ENCODE data around the gene POLR3F. TPM values are rescaled to one million over a fixed set of nuclear protein-coding genes. Genes with fewer than 3 reads are reported as not detected.

Gene POLR3F
- polyA plus RNA-seq, 1 of the 3 experiments (the other 2 are of a cell fraction), result 4.8 TPM

DNA sequence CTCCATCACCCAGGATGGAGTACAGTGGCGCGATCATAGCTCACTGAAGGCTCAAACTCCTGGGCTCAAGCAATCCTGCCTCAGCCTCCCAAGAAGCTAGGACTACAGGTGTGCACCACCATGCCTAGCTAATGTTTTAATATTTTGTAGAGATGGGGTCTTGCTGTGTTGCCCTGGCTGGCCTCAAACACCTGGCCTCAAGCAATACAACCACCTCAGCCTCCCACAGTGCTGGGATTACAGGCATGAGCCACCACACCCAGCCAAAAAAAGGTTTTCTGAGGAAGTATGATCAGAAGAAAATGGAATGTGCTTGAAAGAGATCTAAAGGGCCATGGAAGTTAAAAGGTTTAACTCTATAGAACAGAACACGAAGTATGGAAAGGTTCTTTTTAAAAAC, 21.1 kb downstream of the POLR3F start:
- H3K9me2 ChIP-seq, result no peaks in the 10 kb centered on the region
- H3F3A ChIP-seq (replicated peaks; ENCODE audit: insufficient read depth), result peaks cover 20% of the 10 kb centered on the region
- no peak overlapping the region for H3K9ac ChIP-seq
- H4K20me1 ChIP-seq (ENCODE audit: insufficient read depth), result no peaks in the 10 kb centered on the region
- CTCF ChIA-PET, result interaction anchor here (0.6 kb wide), 1 partner anchor 27 kb away, joined by 4 read pairs; no protein-coding TSS in a partner anchor
- H3K36me3 ChIP-seq (replicated peaks in 1 of 2; ENCODE audit: control insufficient read depth in 1 of 2, insufficient read depth in 2 of 2, low read length in 1 of 2), result peaks cover 28 to 68% of the 10 kb centered on the region in 2 experiments
- H2AFZ ChIP-seq (ENCODE audit: low read depth), result no peak overlapping the region
- 93% methylated on average over 3 of the region's 3 CpGs for WGBS (ENCODE audit: low lambda C conversion rate)
- no peak for DNase-seq
- no peaks in the 10 kb centered on the region for H3K27me3 ChIP-seq (ENCODE audit: insufficient read depth)
- H3K4me1 ChIP-seq (ENCODE audit: control insufficient read depth in 1 of 2, insufficient read depth in 2 of 2, low read depth in 1 of 2, low read length in 1 of 2), result no peaks in the 10 kb centered on the region
- TF ChIP-seq GATA2 (CRISPR knock-in tag; IDR thresholded peaks at IDR 0.05) (no peak), TAF1 (IDR thresholded peaks at IDR 0.05; ENCODE audit: borderline replicate concordance, low read depth, low read length) (no peak), RFX5 (IDR thresholded peaks at IDR 0.05; ENCODE audit: low read length) (no peak), EZH2phosphoT487 (IDR thresholded peaks at IDR 0.05; ENCODE audit: borderline replicate concordance, low read depth) (no peak), TCF12 (IDR thresholded peaks at IDR 0.05) (no peak), EP300 (IDR thresholded peaks at IDR 0.05; ENCODE audit: borderline replicate concordance in 1 of 2, low read depth in 1 of 2, low read length in 1 of 2) (no peak), NRF1 (IDR thresholded peaks at IDR 0.05; ENCODE audit: low read depth, low read length) (no peak), REST (IDR thresholded peaks at IDR 0.05; ENCODE audit: low read depth, low read length) (no peak), CHD2 (IDR thresholded peaks at IDR 0.05; ENCODE audit: low read length, partially characterized antibody) (no peak)
- TF ChIP-seq, protein P1, sequence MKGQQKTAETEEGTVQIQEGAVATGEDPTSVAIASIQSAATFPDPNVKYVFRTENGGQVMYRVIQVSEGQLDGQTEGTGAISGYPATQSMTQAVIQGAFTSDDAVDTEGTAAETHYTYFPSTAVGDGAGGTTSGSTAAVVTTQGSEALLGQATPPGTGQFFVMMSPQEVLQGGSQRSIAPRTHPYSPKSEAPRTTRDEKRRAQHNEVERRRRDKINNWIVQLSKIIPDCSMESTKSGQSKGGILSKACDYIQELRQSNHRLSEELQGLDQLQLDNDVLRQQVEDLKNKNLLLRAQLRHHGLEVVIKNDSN (IDR thresholded peaks at IDR 0.05; ENCODE audit: borderline replicate concordance, low read depth), result no peak
- TF ChIP-seq, protein P2, sequence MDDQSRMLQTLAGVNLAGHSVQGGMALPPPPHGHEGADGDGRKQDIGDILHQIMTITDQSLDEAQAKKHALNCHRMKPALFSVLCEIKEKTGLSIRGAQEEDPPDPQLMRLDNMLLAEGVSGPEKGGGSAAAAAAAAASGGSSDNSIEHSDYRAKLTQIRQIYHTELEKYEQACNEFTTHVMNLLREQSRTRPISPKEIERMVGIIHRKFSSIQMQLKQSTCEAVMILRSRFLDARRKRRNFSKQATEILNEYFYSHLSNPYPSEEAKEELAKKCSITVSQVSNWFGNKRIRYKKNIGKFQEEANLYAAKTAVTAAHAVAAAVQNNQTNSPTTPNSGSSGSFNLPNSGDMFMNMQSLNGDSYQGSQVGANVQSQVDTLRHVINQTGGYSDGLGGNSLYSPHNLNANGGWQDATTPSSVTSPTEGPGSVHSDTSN (IDR thresholded peaks at IDR 0.05), result no peak
- TF ChIP-seq, protein P3, sequence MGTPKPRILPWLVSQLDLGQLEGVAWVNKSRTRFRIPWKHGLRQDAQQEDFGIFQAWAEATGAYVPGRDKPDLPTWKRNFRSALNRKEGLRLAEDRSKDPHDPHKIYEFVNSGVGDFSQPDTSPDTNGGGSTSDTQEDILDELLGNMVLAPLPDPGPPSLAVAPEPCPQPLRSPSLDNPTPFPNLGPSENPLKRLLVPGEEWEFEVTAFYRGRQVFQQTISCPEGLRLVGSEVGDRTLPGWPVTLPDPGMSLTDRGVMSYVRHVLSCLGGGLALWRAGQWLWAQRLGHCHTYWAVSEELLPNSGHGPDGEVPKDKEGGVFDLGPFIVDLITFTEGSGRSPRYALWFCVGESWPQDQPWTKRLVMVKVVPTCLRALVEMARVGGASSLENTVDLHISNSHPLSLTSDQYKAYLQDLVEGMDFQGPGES (IDR thresholded peaks at IDR 0.05; ENCODE audit: low read depth, low read length), result no peak
- no peaks in the 10 kb centered on the region for H3K79me2 ChIP-seq (ENCODE audit: insufficient read depth)
- no peak overlapping the region for H3K4me2 ChIP-seq
- H3K9me3 ChIP-seq, result no peaks in the 10 kb centered on the region
- H3K27ac ChIP-seq (ENCODE audit: low read depth in 2 of 2, low read length in 1 of 2), result no peak overlapping the region
- POLR2A ChIA-PET, result no interaction called here
- no peak overlapping the region for H3K4me3 ChIP-seq (ENCODE audit: low read depth in 2 of 2, low read length in 1 of 2)
